BJ (cell line): ENCODE results near the gene PARP4. TPM values are rescaled to one million over a fixed set of nuclear protein-coding genes. Genes with fewer than 3 reads are reported as not detected.
"Not testable (repeated sequence)": the region's sequence is repeated elsewhere in the genome, so short reads cannot be mapped to it uniquely, and the experiment has no call there.

Experiments used
- CTCF ChIA-PET: fragments of 350-600 bp; formaldehyde crosslinking; extraction: SDS; loops from one replicate; lab custom pipeline; 2021; ENCODE audit warnings: antibody characterized with exemption, inconsistent platforms; lab: Yijun Ruan, JAX
- POLR2A ChIA-PET: fragments of 300-600 bp; sonication (Branson Sonifier 250); formaldehyde crosslinking; extraction: SDS; loops from one replicate; lab custom pipeline; 2021; ENCODE audit warnings: antibody characterized with exemption; lab: Charles Lee
- DNase-seq: peaks from one replicate; pipeline ENCODE4 v3.0.0-alpha.2; 2011; ENCODE audit warnings: low read depth
- H3K27me3 ChIP-seq: 2 replicates; pipeline ENCODE4 v1.6.0; 2011; ENCODE audit warnings: low read length; ENCODE audit not compliant: control insufficient read depth, insufficient read depth
- H3K36me3 ChIP-seq: 2 replicates; pipeline ENCODE4 v1.5.1; 2011; ENCODE audit warnings: low read length; ENCODE audit not compliant: control insufficient read depth, insufficient read depth
- H3K4me3 ChIP-seq: 2 replicates; pipeline ENCODE4 v1.5.1; 2011; ENCODE audit warnings: low read depth, mild to moderate bottlenecking, control low read depth, low read length
- CTCF ChIP-seq: IDR thresholded peaks from 2 replicates; pipeline ENCODE4 v1.5.1; 2011; ENCODE audit warnings: low read depth, mild to moderate bottlenecking, control low read depth, inconsistent platforms, low read length, moderate library complexity; ENCODE audit not compliant: insufficient read depth
- polyA plus RNA-seq: library from polyadenylated mRNA; depleted of rRNA; stranded (reverse); fragments of >200 nt; gene quantifications from 2 replicates; pipeline ENCODE4 v1.2.3, GENCODE V29; 2011

The PARP4 gene
- polyA plus RNA-seq, 1 experiment, result 46.5 TPM

GRCh38 chr13:24407844-24408243, 104.7 kb downstream of the PARP4 start:
- no peak for DNase-seq
- CTCF ChIA-PET, result no interaction called here
- TF ChIP-seq CTCF, result peak; percentile 9; the same call in 1 of the 2 replicates
- Histone ChIP-seq H3K4me3 (no peak overlapping the region), H3K36me3 (no peaks in the 10 kb centered on the region), H3K27me3 (peaks cover 2% of the 10 kb centered on the region; the same call in 1 of the 2 replicates)
- POLR2A ChIA-PET, result no interaction called here

GRCh38 chr13:24406524-24406923, 106.1 kb downstream of the PARP4 start:
- TF ChIP-seq CTCF, result no peak
- H3K36me3 ChIP-seq, result no peaks in the 10 kb centered on the region
- H3K27me3 ChIP-seq, result peaks cover 2% of the 10 kb centered on the region; the same call in 1 of the 2 replicates
- no peak for DNase-seq
- H3K4me3 ChIP-seq, result no peak overlapping the region
- POLR2A ChIA-PET, result no interaction called here
- CTCF ChIA-PET, result no interaction called here

- ChIA-PET CTCF (no interaction called here), POLR2A (no interaction called here)
- Histone ChIP-seq H3K27me3 (no peaks in the 10 kb centered on the region), H3K36me3 (no peaks in the 10 kb centered on the region), H3K4me3 (no peak overlapping the region)
- no peak for TF ChIP-seq CTCF
- no peak for DNase-seq
Measured at GRCh38 chr13:24396821-24397220, 115.8 kb downstream of the PARP4 start.

- no peaks in the 10 kb centered on the region; the same call in 1 of the 2 replicates for H3K27me3 ChIP-seq
- no peak for DNase-seq
- ChIA-PET CTCF (no interaction called here), POLR2A (no interaction called here)
- no peak for TF ChIP-seq CTCF
- H3K4me3 ChIP-seq, result no peak overlapping the region
- no peaks in the 10 kb centered on the region for H3K36me3 ChIP-seq
Measured at GRCh38 chr13:24392972-24393371, 119.6 kb downstream of the PARP4 start.

GRCh38 chr13:24391771-24392683, 120.6 kb downstream of the PARP4 start:
- H3K27me3 ChIP-seq, DNase-seq, POLR2A ChIA-PET, CTCF ChIA-PET, H3K4me3 ChIP-seq, H3K36me3 ChIP-seq: not testable (repeated sequence)

GRCh38 chr13:24390795-24391194, 121.8 kb downstream of the PARP4 start:
- POLR2A ChIA-PET, CTCF ChIA-PET, H3K27me3 ChIP-seq, H3K36me3 ChIP-seq, H3K4me3 ChIP-seq, DNase-seq: not testable (repeated sequence)
